GM23338 (cell line): ENCODE measurements around the gene NPIPB2. TPM values are rescaled to one million over a fixed set of nuclear protein-coding genes. Genes with fewer than 3 reads are reported as not detected.
"Not testable (repeated sequence)": the region's sequence is repeated elsewhere in the genome, so short reads cannot be mapped to it uniquely, and the experiment has no call there.

Source experiments
- ATAC-seq: fragments of 200-7000 bp; cut with Tn5 transposase; 3 replicates; pipeline ENCODE4 v1.9.1; 2020
- DNase-seq: peaks from one replicate; pipeline ENCODE4 v3.0.0-alpha.2; 2015; ENCODE audit warnings: low spot score
- H2AFZ ChIP-seq: fragments of 200-600 bp; sonication (generic); 2 replicates; pipeline ENCODE4 v1.8.0; 2016; ENCODE audit warnings: antibody characterized with exemption, mild to moderate bottlenecking, moderate library complexity
- H3F3A ChIP-seq: fragments of 200-600 bp; sonication (generic); replicated peaks from 2 replicates; pipeline ENCODE4 v1.8.0; 2017; ENCODE audit warnings: antibody characterized with exemption, mixed run types, low read depth
- H3K27ac ChIP-seq: fragments of 200-600 bp; sonication (generic); 2 replicates; pipeline ENCODE4 v1.6.1; 2016; ENCODE audit warnings: low read depth
- H3K27me3 ChIP-seq: fragments of 200-600 bp; sonication (generic); 2 replicates; pipeline ENCODE4 v1.8.0; 2016; ENCODE audit warnings: mild to moderate bottlenecking, mixed run types, moderate library complexity; ENCODE audit not compliant: insufficient read depth
- H3K36me3 ChIP-seq: fragments of 200-600 bp; sonication (generic); 2 replicates; pipeline ENCODE4 v1.8.0; 2016; ENCODE audit warnings: mild to moderate bottlenecking; ENCODE audit not compliant: insufficient read depth
- H3K4me1 ChIP-seq: fragments of 200-600 bp; sonication (generic); 2 replicates; pipeline ENCODE4 v1.8.0; 2016; ENCODE audit warnings: mild to moderate bottlenecking, moderate library complexity; ENCODE audit not compliant: insufficient read depth
- H3K4me2 ChIP-seq: fragments of 200-600 bp; sonication (generic); 2 replicates; pipeline ENCODE4 v1.7.1; 2017; ENCODE audit warnings: mixed run types
- H3K4me3 ChIP-seq: fragments of 200-600 bp; sonication (generic); 2 replicates; pipeline ENCODE4 v1.6.1; 2016; ENCODE audit warnings: mixed run types
- H3K79me2 ChIP-seq: fragments of 200-600 bp; sonication (generic); replicated peaks from 2 replicates; pipeline ENCODE4 v1.8.0; 2017; ENCODE audit warnings: mild to moderate bottlenecking; ENCODE audit not compliant: insufficient read depth
- H3K9me2 ChIP-seq: fragments of 200-600 bp; sonication (generic); 2 replicates; pipeline ENCODE4 v1.8.0; 2017; ENCODE audit not compliant: insufficient read depth
- H4K20me1 ChIP-seq: fragments of 200-600 bp; sonication (generic); replicated peaks from 2 replicates; pipeline ENCODE4 v1.8.0; 2017; ENCODE audit warnings: mild to moderate bottlenecking; ENCODE audit not compliant: insufficient read depth
- H3K27ac Mint-ChIP-seq: 2 replicates; pipeline ENCODE4 v1.8.0; 2020; ENCODE audit warnings: inconsistent platforms, mild to moderate bottlenecking, moderate library complexity, mixed read lengths
- H3K27me3 Mint-ChIP-seq: 3 replicates; pipeline ENCODE4 v1.8.0; 2022; ENCODE audit warnings: low read depth, mild to moderate bottlenecking, moderate library complexity, mixed read lengths, inconsistent platforms; ENCODE audit not compliant: insufficient read depth, poor library complexity
- H3K36me3 Mint-ChIP-seq: 3 replicates; pipeline ENCODE4 v1.8.0; 2021; ENCODE audit warnings: low read depth, mild to moderate bottlenecking, inconsistent platforms, moderate library complexity, mixed read lengths
- H3K4me1 Mint-ChIP-seq: 3 replicates; pipeline ENCODE4 v1.8.0; 2020; ENCODE audit warnings: mild to moderate bottlenecking, inconsistent platforms, mixed read lengths
- H3K4me3 Mint-ChIP-seq: 3 replicates; pipeline ENCODE4 v1.8.0; 2021; ENCODE audit warnings: moderate library complexity, mild to moderate bottlenecking, inconsistent platforms, mixed read lengths
- H3K9me3 Mint-ChIP-seq: 3 replicates; pipeline ENCODE4 v1.8.0; 2020; ENCODE audit warnings: moderate library complexity, mild to moderate bottlenecking, inconsistent platforms, mixed read lengths
- EZH2phosphoT487 ChIP-seq: fragments of 200-600 bp; sonication (generic); IDR thresholded peaks from one replicate; pipeline ENCODE4 v1.8.1; 2018; ENCODE audit warnings: antibody characterized with exemption; ENCODE audit not compliant: unreplicated experiment
- JUNB ChIP-seq: IDR thresholded peaks from one replicate; pipeline ENCODE4 v1.6.1; 2016; ENCODE audit warnings: antibody characterized with exemption; ENCODE audit not compliant: unreplicated experiment
- REST ChIP-seq: IDR thresholded peaks from one replicate; pipeline ENCODE4 v1.6.1; 2018; ENCODE audit warnings: antibody characterized with exemption; ENCODE audit not compliant: unreplicated experiment
- ZNF114 ChIP-seq: fragments of 250-450 bp; sonication (Bioruptor Pico); IDR thresholded peaks from 2 replicates; pipeline ENCODE4 v1.5.0; 2020; ENCODE audit warnings: mild to moderate bottlenecking, moderate library complexity
- polyA plus RNA-seq: library from polyadenylated mRNA; unstranded; fragments of >200 nt; fragmentation: Nextera tagmentation; extraction: Ambion mirVana; gene quantifications from 2 replicates; pipeline ENCODE4 v1.2.1, GENCODE V29; 2016
- total RNA-seq: library from RNA; depleted of rRNA; stranded (reverse); fragments of >200 nt; shearing (Covaris generic); gene quantifications from 2 replicates; pipeline ENCODE4 v1.2.3, GENCODE V29; 2014

The NPIPB2 gene
- total and polyA plus RNA-seq, 2 experiments from 2014 or later: 1.0 to 6.8 TPM

DNA sequence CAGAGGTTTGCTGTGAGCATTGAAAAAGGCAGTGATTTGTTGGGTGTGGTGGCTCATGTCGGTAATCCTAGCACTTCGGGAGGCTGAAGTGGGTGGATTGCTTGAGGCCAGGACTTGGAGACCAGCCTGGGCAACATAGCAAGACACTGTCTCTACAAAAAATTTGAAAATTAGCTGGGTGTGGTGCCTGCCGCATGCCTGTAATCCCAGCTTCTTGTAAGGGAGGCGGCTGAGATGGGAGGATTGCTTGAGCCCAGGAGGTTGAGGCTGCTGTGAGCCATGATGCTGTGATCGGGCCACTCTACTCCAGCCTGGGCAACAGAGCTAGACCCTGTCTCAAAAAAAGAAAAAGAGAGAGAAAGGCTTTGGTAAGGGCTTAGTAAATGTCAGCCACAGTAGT lies 7.0 kb upstream of the NPIPB2 start (continued):
- no peak for TF ChIP-seq JUNB
- no peak for TF ChIP-seq REST

DNA sequence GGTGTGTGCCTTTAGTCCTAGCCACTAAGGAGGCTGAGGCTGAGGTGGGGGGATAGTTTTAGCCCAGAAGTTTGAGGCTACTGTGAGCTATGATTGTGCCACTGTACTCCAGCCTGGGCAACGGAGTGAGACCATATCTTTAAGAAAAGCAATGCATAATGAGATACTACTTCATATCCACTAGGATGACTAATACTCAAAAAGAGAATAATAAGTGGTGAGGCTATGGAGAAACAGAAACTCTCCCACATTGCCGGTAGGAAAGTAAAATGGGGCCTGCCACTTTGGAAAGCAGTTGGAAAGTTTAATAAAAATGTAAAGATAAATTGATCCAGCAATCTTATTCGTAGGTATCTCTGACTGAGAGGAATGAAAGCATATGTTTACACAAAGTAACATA lies 4.6 kb upstream of the NPIPB2 start:
- H3K4me3 ChIP-seq: no peak overlapping the region
- no peaks in the 10 kb centered on the region for H3K9me2 ChIP-seq
- H3K4me2 ChIP-seq: no peak overlapping the region
- ATAC-seq (no peak), DNase-seq (no peak)
- no peaks in the 10 kb centered on the region for H4K20me1 ChIP-seq
- no peak overlapping the region for H3K27ac ChIP-seq
- H3K4me3 Mint-ChIP-seq: no peak overlapping the region
- no peak for TF ChIP-seq ZNF114 (CRISPR knock-in tag)
- TF ChIP-seq EZH2phosphoT487: no peak
- H3K27ac Mint-ChIP-seq: no peak overlapping the region
- H3K4me1 ChIP-seq: 0 out of 2 replicates have a peak, but pooled peaks cover 6% of the 10 kb centered on the region
- H3K36me3 ChIP-seq: no peaks in the 10 kb centered on the region
- no peaks in the 10 kb centered on the region for H3K9me3 Mint-ChIP-seq
- H3K27me3 ChIP-seq: no peaks in the 10 kb centered on the region
- H3F3A ChIP-seq: no peaks in the 10 kb centered on the region
- no peaks in the 10 kb centered on the region for H3K79me2 ChIP-seq
- H2AFZ ChIP-seq: no peak overlapping the region
- H3K27me3 Mint-ChIP-seq: peaks cover 6% of the 10 kb centered on the region
- peaks cover 9% of the 10 kb centered on the region; the same call in 2 of the 3 replicates for H3K4me1 Mint-ChIP-seq
- H3K36me3 Mint-ChIP-seq: no peaks in the 10 kb centered on the region

DNA sequence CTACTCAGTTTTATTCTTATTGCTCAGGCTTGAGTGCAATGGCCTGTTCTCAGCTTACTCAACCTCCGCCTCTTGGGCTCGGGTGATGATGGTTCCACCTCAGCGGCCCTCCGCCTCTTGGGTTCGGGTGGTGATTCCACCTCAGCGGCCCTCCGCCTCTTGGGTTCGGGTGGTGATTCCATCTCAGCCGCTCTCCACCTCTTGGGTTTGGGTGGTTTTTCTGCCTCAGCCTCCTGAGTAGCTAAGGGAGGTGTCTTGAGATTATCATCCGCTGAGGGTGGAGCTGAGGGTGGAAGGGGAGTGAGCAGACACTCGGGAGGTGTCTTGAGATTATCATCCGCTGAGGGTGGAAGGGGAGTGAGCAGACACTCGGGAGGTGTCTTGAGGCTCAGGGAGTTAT lies 14.5 kb downstream of the NPIPB2 start:
- not testable (repeated sequence) for H3K9me2 ChIP-seq, DNase-seq, H3K4me1 Mint-ChIP-seq, H3K79me2 ChIP-seq, H3K4me3 ChIP-seq, H3K9me3 Mint-ChIP-seq, H3K27me3 Mint-ChIP-seq, H3K27me3 ChIP-seq, H4K20me1 ChIP-seq, H2AFZ ChIP-seq, H3K27ac ChIP-seq, H3K4me1 ChIP-seq, H3K4me3 Mint-ChIP-seq, H3K36me3 Mint-ChIP-seq, H3K27ac Mint-ChIP-seq, H3F3A ChIP-seq, ATAC-seq, H3K4me2 ChIP-seq, H3K36me3 ChIP-seq

- H3K79me2 ChIP-seq, H3K36me3 ChIP-seq, ATAC-seq, H3K9me3 Mint-ChIP-seq, H3K9me2 ChIP-seq, H3K4me1 ChIP-seq, H3K27ac ChIP-seq, H3K4me1 Mint-ChIP-seq, H3K4me2 ChIP-seq, H2AFZ ChIP-seq, H3K27me3 ChIP-seq, H3K4me3 Mint-ChIP-seq, H3K36me3 Mint-ChIP-seq, H3K4me3 ChIP-seq, H3F3A ChIP-seq, H3K27ac Mint-ChIP-seq, DNase-seq, H4K20me1 ChIP-seq: not testable (repeated sequence)
- H3K27me3 Mint-ChIP-seq: peaks cover 11% of the 10 kb centered on the region
Measured at GRCh38 chr16:11924046-11924445, 17.8 kb downstream of the NPIPB2 start.
